Adipocyte (in vitro differentiated cells): Measurements from ENCODE around the gene NBDY.
"Not testable (repeated sequence)": the region's sequence is repeated elsewhere in the genome, so short reads cannot be mapped to it uniquely, and the experiment has no call there.

ENCODE experiments used
- DNase-seq: peaks from one replicate; pipeline ENCODE4 v3.0.0-alpha.2; 2015; ENCODE audit warnings: low read depth
- H3K27me3 ChIP-seq: replicated peaks from 2 replicates; pipeline ENCODE4 v1.7.0; 2013; ENCODE audit warnings: mild to moderate bottlenecking, low read length, moderate library complexity; ENCODE audit not compliant: control insufficient read depth, insufficient read depth
- H3K36me3 ChIP-seq: 2 replicates; pipeline ENCODE4 v1.7.0; 2013; ENCODE audit warnings: low read length, mild to moderate bottlenecking, moderate library complexity; ENCODE audit not compliant: control insufficient read depth, insufficient read depth, severe bottlenecking
- H3K4me1 ChIP-seq: 2 replicates; pipeline ENCODE4 v1.7.0; 2013; ENCODE audit warnings: mild to moderate bottlenecking, low read length, moderate library complexity; ENCODE audit not compliant: control insufficient read depth, insufficient read depth
- H3K4me3 ChIP-seq: 2 replicates; pipeline ENCODE4 v1.7.0; 2013; ENCODE audit warnings: mild to moderate bottlenecking, low read length, moderate library complexity
- H3K9ac ChIP-seq: 2 replicates; pipeline ENCODE4 v1.7.0; 2013; ENCODE audit warnings: mild to moderate bottlenecking, low read length, moderate library complexity
- H3K9me3 ChIP-seq: 2 replicates; pipeline ENCODE4 v1.7.0; 2013; ENCODE audit warnings: mild to moderate bottlenecking, low read length, moderate library complexity; ENCODE audit not compliant: control insufficient read depth

Gene NBDY

DNA sequence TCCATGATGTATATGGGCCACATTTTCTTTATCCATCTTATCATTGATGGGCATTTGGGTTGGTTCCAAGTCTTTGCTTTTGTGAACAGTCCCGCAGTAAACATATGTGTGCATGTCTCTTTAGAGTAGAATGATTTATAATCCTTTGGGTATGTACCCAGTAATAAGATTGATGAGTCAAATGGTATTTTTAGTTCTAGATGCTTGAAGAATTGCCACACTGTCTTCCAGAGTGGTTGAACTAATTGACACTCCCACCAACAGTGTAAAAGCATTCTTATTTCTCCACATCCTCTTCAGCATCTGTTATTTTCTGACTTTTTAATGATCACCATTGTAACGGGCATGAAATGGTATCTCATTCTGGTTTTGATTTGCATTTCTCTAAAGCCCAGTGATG, 77.1 kb downstream of the NBDY start:
- H3K9me3 ChIP-seq, DNase-seq, H3K4me3 ChIP-seq, H3K9ac ChIP-seq, H3K27me3 ChIP-seq, H3K36me3 ChIP-seq, H3K4me1 ChIP-seq: not testable (repeated sequence)

DNA sequence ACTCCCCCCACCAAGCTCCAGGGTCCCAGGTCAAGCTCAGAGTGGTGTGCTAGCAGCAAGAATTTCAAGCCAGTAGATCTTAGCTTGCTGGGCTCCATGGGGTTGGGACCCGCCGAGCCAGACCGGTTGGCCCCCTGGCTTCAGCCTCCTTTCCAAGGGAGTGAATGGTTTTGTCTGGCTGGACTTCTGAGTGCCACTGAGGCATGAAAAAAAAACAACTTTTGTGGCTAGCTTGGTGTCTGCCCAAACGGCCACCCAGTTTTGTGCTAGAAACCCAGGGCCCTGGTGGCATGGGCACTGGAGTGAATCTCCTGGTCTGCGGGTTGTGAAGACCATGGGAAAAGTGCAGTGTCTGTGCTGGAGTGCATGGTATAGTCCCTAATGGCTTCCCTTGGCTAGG, 82.6 kb downstream of the NBDY start:
- no peak overlapping the region for H3K9ac ChIP-seq
- peaks cover 10% of the 10 kb centered on the region for H3K4me1 ChIP-seq
- H3K4me3 ChIP-seq: no peak overlapping the region
- H3K36me3 ChIP-seq: no peaks in the 10 kb centered on the region
- H3K27me3 ChIP-seq: peaks cover 3% of the 10 kb centered on the region
- DNase-seq: no peak
- no peaks in the 10 kb centered on the region for H3K9me3 ChIP-seq

DNA sequence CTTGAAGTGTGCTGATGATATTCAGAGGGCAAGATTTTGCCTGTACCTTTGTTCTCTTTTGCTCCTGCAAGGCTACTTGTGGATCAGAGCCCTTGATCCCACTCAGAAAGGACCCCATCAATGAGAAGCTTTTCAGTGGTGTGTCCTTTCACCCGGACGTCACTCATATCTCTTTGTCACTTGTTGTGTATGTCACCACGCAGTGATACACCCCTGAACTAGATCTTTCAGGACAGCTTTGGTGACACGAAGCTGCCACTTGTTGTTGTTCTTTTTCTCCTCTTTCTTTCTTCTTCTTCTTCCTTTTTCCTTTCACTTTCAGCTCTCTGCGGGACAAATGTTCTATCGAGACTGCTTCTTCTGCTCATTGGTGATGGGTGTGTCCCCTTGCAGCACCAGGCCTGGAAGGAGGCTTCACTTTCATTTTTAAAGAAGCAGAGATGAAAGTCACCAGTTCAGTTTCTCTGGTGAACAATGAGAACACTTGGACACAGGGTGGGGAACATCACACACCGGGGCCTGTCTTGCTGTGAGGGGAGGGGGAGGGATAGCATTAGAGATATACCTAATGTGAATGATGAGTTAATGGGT, 83.6 kb downstream of the NBDY start:
- Histone ChIP-seq H3K4me1 (peaks cover 10% of the 10 kb centered on the region), H3K4me3 (peak overlapping the region; percentile 67), H3K9me3 (peaks cover 8% of the 10 kb centered on the region), H3K27me3 (peaks cover 3% of the 10 kb centered on the region), H3K36me3 (no peaks in the 10 kb centered on the region), H3K9ac (peak overlapping the region; percentile 59)
- DNase-seq: no peak

DNA sequence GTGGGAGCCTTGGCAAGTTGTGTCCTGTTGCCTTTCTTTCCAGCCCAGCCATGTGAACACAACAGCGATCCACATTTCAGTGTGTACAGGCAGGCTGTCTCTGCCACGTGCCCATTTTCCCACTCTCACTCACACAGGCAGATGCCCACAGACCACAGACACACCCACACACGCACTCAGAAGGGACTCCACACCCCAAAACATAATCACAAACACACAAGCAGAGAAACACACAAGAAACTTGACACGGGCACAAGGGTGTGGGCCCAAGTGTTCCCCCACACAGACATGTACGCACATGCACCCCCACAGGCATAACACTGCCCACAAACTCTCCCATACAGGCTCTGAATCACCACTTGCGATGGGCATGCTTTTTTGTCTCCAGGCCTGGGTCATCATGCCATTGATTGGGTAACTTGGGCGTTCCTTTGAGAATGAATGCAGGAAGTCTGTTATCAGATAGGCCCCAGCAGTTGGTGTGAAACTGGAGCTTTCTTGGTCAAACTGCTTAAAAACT, 84.3 kb downstream of the NBDY start:
- Histone ChIP-seq H3K9me3 (peaks cover 10% of the 10 kb centered on the region), H3K4me1 (peaks cover 10% of the 10 kb centered on the region), H3K36me3 (no peaks in the 10 kb centered on the region), H3K9ac (peak overlapping the region; percentile 59), H3K4me3 (peak overlapping the region; percentile 67), H3K27me3 (peaks cover 3% of the 10 kb centered on the region)
- DNase-seq: peak; percentile 45

DNA sequence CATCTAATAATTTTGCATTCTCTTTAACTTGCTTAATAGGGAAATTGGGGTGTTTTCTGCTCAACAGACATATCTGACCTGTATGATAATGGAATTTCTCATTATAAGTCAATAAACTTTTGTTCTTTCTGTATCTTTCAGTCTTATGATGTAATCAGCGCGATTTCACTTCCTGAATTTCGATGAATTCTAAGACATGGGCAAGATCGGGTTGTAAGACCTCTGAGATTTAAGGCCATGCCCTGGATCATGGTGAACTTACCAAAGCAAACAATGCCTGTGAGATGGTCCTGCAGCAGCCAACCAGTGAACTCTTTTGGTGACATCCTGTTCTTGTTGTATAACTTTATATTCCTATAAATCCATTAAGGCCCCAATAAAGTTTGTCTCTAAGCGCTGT, 88.1 kb downstream of the NBDY start:
- Histone ChIP-seq H3K4me1 (peaks cover 10% of the 10 kb centered on the region), H3K36me3 (no peaks in the 10 kb centered on the region), H3K9me3 (peaks cover 10% of the 10 kb centered on the region), H3K9ac (no peak overlapping the region), H3K27me3 (no peaks in the 10 kb centered on the region), H3K4me3 (no peak overlapping the region)
- no peak for DNase-seq

DNA sequence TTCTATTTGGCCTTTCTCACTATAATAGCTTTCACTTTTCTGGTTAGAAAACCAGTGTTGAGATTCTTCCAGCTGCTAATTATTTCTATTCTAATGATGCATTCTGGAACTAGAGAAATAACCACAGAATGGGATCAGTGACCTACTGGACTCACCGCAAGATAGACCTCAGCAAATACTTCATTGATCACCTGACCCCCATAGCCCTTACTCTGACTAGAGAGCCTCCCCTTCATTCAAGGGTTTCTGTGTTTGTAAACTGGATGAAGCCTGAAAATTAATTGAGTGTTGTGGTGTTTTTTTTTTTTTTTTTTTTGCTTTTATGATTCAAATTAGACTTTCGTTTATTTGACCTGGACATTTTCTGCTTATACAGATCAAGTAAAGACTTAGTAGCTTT, 97.0 kb downstream of the NBDY start:
- Histone ChIP-seq H3K9ac (no peak overlapping the region), H3K9me3 (peaks cover 45% of the 10 kb centered on the region), H3K4me1 (no peaks in the 10 kb centered on the region), H3K4me3 (no peak overlapping the region), H3K36me3 (no peaks in the 10 kb centered on the region), H3K27me3 (no peaks in the 10 kb centered on the region)
- DNase-seq: no peak

DNA sequence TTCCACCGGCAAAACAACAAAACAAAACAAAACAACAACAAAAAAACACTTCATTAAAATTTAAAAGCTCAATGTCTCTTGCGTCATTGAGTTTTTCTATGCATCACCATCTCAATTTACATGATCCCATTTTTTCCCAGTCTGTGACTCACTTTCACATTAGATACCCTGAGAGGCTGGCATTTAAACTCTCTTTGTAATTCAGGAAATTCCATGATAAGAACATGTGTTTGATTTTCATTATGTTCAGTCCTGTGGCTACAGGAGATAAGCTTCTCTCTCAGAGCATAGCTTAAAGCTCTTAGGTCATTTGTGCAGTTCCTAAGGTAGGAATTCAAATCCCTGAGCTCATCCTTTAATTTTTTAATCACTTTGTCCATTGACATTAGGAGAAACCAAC, 104.6 kb downstream of the NBDY start:
- peaks cover 4% of the 10 kb centered on the region for H3K27me3 ChIP-seq
- DNase-seq: no peak
- H3K4me3 ChIP-seq: no peak overlapping the region
- H3K4me1 ChIP-seq: no peaks in the 10 kb centered on the region
- no peaks in the 10 kb centered on the region for H3K36me3 ChIP-seq
- peaks cover 7% of the 10 kb centered on the region for H3K9me3 ChIP-seq
- H3K9ac ChIP-seq: no peak overlapping the region

DNA sequence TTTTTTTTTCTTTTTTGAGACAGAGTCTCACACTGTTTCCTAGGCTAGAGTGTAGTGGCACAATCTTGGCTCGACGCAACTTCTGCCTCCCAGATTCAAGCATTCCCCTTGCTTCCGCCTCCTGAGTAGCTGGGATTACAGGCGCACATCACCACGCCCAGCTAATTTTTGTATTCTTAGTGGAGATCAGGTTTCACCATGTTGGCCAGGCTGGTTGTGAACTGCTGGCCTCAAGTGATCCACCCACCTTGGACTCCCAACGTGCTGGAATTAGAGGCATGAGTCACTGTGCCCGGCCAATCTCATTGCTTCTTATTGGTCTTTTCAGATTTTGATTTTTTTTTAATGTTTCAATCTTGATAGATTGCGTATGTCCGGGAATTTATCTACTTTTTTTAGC, 124.4 kb downstream of the NBDY start:
- Histone ChIP-seq H3K36me3 (no peaks in the 10 kb centered on the region), H3K9me3 (peaks cover 11% of the 10 kb centered on the region)

DNA sequence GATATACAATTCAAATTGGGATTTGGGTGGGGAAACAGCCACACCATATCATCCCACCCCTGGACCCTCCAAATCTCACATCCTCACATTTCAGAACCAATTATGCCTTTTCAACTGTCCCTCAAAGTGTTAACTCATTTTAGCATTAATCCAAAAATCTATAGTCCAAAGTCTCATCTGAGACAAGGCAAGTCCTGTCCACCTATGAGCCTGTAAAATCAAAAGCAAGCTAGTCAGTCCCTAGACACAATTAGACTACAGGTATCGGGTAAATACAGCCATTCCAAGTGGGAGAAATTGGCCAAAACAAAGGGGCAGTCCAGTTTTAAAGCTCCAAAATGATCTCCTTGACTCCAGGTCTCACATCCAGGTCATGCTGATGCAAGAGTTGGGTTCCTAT, 128.0 kb downstream of the NBDY start:
- Histone ChIP-seq H3K36me3 (no peaks in the 10 kb centered on the region), H3K27me3 (peaks cover 15% of the 10 kb centered on the region), H3K4me1 (no peaks in the 10 kb centered on the region), H3K4me3 (no peak overlapping the region), H3K9me3 (no peaks in the 10 kb centered on the region), H3K9ac (no peak overlapping the region)
- no peak for DNase-seq

More for the DNA sequence above, 124.4 kb downstream of the NBDY start:
- Histone ChIP-seq H3K27me3 (peaks cover 4% of the 10 kb centered on the region), H3K4me1 (no peaks in the 10 kb centered on the region), H3K4me3 (no peak overlapping the region), H3K9ac (no peak overlapping the region)
- no peak for DNase-seq

DNA sequence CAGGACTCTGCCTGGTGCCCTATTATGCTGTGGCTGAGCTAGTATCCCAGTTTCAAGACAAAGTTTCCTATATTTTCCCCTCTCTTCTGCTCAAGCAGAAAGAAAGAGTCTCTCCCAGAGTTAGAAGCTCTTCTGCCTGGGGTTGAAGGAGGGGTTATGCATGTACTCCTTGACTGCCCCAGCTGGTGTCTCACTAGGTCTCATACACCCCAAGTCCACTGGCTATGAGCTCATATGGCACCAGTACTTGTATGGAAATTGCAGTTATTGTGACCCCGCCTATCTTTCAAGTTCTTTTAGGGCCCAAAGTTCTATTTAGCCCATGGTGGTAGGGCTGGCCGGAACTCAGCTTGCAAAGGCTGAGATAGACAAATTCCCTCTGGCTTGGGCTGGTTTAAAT, 131.8 kb downstream of the NBDY start:
- Histone ChIP-seq H3K9ac (no peak overlapping the region), H3K4me1 (no peaks in the 10 kb centered on the region), H3K27me3 (peaks cover 30% of the 10 kb centered on the region), H3K9me3 (no peaks in the 10 kb centered on the region), H3K4me3 (no peak overlapping the region), H3K36me3 (no peaks in the 10 kb centered on the region)
- DNase-seq: no peak
